H9 (cell line): Measurements from ENCODE around the gene NRP2. TPM values are rescaled to one million over a fixed set of nuclear protein-coding genes. Genes with fewer than 3 reads are reported as not detected.

Experiments used
- DNase-seq: peaks from one replicate; pipeline ENCODE4 v3.0.0-alpha.2; 2017
- H2AFZ ChIP-seq: one replicate; pipeline ENCODE4 v1.6.1; 2013; ENCODE audit warnings: mild to moderate bottlenecking, low read length, control low read depth, moderate library complexity
- H2AK5ac ChIP-seq: 2 replicates; pipeline ENCODE4 v1.6.1; 2013; ENCODE audit warnings: low read length, control low read depth, mixed read lengths; ENCODE audit not compliant: insufficient read length
- H2BK120ac ChIP-seq: one replicate; pipeline ENCODE4 v1.6.1; 2013; ENCODE audit warnings: low read depth, mild to moderate bottlenecking, low read length, control low read depth, inconsistent platforms; ENCODE audit not compliant: poor library complexity, severe bottlenecking
- H2BK12ac ChIP-seq: 2 replicates; pipeline ENCODE4 v1.6.1; 2013; ENCODE audit warnings: low read length, control low read depth, mixed read lengths, low read depth; ENCODE audit not compliant: insufficient read length
- H2BK15ac ChIP-seq: 2 replicates; pipeline ENCODE4 v1.6.1; 2013; ENCODE audit warnings: low read depth, low read length, control low read depth
- H2BK20ac ChIP-seq: one replicate; pipeline ENCODE4 v1.6.1; 2013; ENCODE audit warnings: low read depth, mild to moderate bottlenecking, low read length, control low read depth, inconsistent platforms; ENCODE audit not compliant: poor library complexity, severe bottlenecking
- H2BK5ac ChIP-seq: 2 replicates; pipeline ENCODE4 v1.6.1; 2013; ENCODE audit warnings: low read length, control low read depth, mixed read lengths; ENCODE audit not compliant: insufficient read length
- H3K14ac ChIP-seq: 2 replicates; pipeline ENCODE4 v1.6.1; 2013; ENCODE audit warnings: low read length, control low read depth; ENCODE audit not compliant: insufficient read depth
- H3K18ac ChIP-seq: 2 replicates; pipeline ENCODE4 v1.6.1; 2013; ENCODE audit warnings: low read depth, mild to moderate bottlenecking, mixed read lengths, low read length, control low read depth; ENCODE audit not compliant: insufficient read length
- H3K23ac ChIP-seq: 2 replicates; pipeline ENCODE4 v1.6.1; 2013; ENCODE audit warnings: low read length, control low read depth, mixed read lengths, low read depth; ENCODE audit not compliant: insufficient read length
- H3K23me2 ChIP-seq: 2 replicates; pipeline ENCODE4 v1.6.1; 2013; ENCODE audit warnings: low read depth, mild to moderate bottlenecking, mixed read lengths, low read length, control low read depth; ENCODE audit not compliant: insufficient read length, poor library complexity, severe bottlenecking
- H3K27ac ChIP-seq: 2 replicates; pipeline ENCODE4 v1.5.1; 2013; ENCODE audit warnings: low read length, control low read depth, mixed read lengths, low read depth; ENCODE audit not compliant: insufficient read length
- H3K27me3 ChIP-seq: 2 replicates; pipeline ENCODE4 v1.6.1; 2013; ENCODE audit warnings: low read length, control low read depth, inconsistent platforms; ENCODE audit not compliant: insufficient read depth
- H3K4ac ChIP-seq: 2 replicates; pipeline ENCODE4 v1.6.1; 2013; ENCODE audit warnings: low read depth, mild to moderate bottlenecking, control low read depth, inconsistent platforms, low read length, moderate library complexity
- H3K4me1 ChIP-seq: 2 replicates; pipeline ENCODE4 v1.6.1; 2013; ENCODE audit warnings: low read length, control low read depth, inconsistent platforms; ENCODE audit not compliant: insufficient read depth
- H3K4me2 ChIP-seq: 2 replicates; pipeline ENCODE4 v1.6.1; 2013; ENCODE audit warnings: low read length, control low read depth, mixed read lengths; ENCODE audit not compliant: insufficient read length, insufficient read depth
- H3K56ac ChIP-seq: 2 replicates; pipeline ENCODE4 v1.6.1; 2013; ENCODE audit warnings: low read depth, mild to moderate bottlenecking, mixed read lengths, low read length, control low read depth; ENCODE audit not compliant: insufficient read length
- H3K79me1 ChIP-seq: 2 replicates; pipeline ENCODE4 v1.6.1; 2013; ENCODE audit warnings: low read depth, mild to moderate bottlenecking, moderate library complexity, low read length, control low read depth, inconsistent platforms; ENCODE audit not compliant: insufficient read depth, poor library complexity, severe bottlenecking
- H3K79me2 ChIP-seq: 2 replicates; pipeline ENCODE4 v1.6.1; 2013; ENCODE audit warnings: low read length, control low read depth, inconsistent platforms; ENCODE audit not compliant: insufficient read depth
- H3K9ac ChIP-seq: 2 replicates; pipeline ENCODE4 v1.6.1; 2013; ENCODE audit warnings: low read length, control low read depth, mixed read lengths; ENCODE audit not compliant: insufficient read length; ENCODE audit errors: extremely low read depth
- H3K9me3 ChIP-seq: one replicate; pipeline ENCODE4 v1.6.1; 2013; ENCODE audit warnings: low read depth, low read length, inconsistent platforms; ENCODE audit not compliant: control insufficient read depth
- H3T11ph ChIP-seq: one replicate; pipeline ENCODE4 v1.6.1; 2013; ENCODE audit warnings: mild to moderate bottlenecking, low read length, control low read depth, inconsistent platforms
- H4K20me1 ChIP-seq: one replicate; pipeline ENCODE4 v1.6.1; 2013; ENCODE audit not compliant: control insufficient read depth, insufficient read length, insufficient read depth
- H4K5ac ChIP-seq: 2 replicates; pipeline ENCODE4 v1.6.1; 2013; ENCODE audit warnings: low read depth, mild to moderate bottlenecking, mixed read lengths, low read length, control low read depth; ENCODE audit not compliant: insufficient read length
- H4K8ac ChIP-seq: replicated peaks from 2 replicates; pipeline ENCODE4 v1.6.1; 2013; ENCODE audit warnings: low read length, control low read depth, mixed read lengths, low read depth; ENCODE audit not compliant: insufficient read length
- H4K91ac ChIP-seq: 2 replicates; pipeline ENCODE4 v1.6.1; 2013; ENCODE audit warnings: low read depth, mild to moderate bottlenecking, moderate library complexity, mixed read lengths, low read length, control low read depth; ENCODE audit not compliant: insufficient read length
- H3K27ac Mint-ChIP-seq, 3 experiments: 2 replicates in 2 of 3; 3 replicates in 1 of 3; pipeline ENCODE4 v1.8.0; 2020 to 2021; ENCODE audit warnings: mixed read lengths in 3 of 3, mild to moderate bottlenecking in 1 of 3, moderate library complexity in 1 of 3
- H3K27me3 Mint-ChIP-seq: 2 replicates; pipeline ENCODE4 v1.8.0; 2021; ENCODE audit warnings: low read depth, mild to moderate bottlenecking, moderate library complexity, mixed read lengths
- H3K36me3 Mint-ChIP-seq, 3 experiments: 2 replicates in 2 of 3; 3 replicates in 1 of 3; pipeline ENCODE4 v1.8.0; 2020 to 2021; ENCODE audit warnings: low read depth in 3 of 3, mixed read lengths in 3 of 3; ENCODE audit not compliant: insufficient read depth in 1 of 3
- H3K4me1 Mint-ChIP-seq, 2 experiments: 2 replicates each; pipeline ENCODE4 v1.8.0; 2020; ENCODE audit warnings: mixed read lengths in 2 of 2
- H3K4me3 Mint-ChIP-seq, 2 experiments: 2 replicates in 1 of 2; 3 replicates in 1 of 2; pipeline ENCODE4 v1.8.0; 2020 to 2021; ENCODE audit warnings: mild to moderate bottlenecking in 2 of 2, mixed read lengths in 2 of 2, moderate library complexity in 1 of 2
- H3K9me3 Mint-ChIP-seq, 2 experiments: 2 replicates in 1 of 2; 3 replicates in 1 of 2; pipeline ENCODE4 v1.8.0; 2020; ENCODE audit warnings: mild to moderate bottlenecking in 2 of 2, mixed read lengths in 2 of 2, moderate library complexity in 1 of 2
- CTCF ChIP-seq: fragments of 200-600 bp; sonication (generic); conservative IDR thresholded peaks from 3 replicates; pipeline ENCODE4 v1.8.0; 2021; ENCODE audit warnings: antibody characterized with exemption, mild to moderate bottlenecking
- WGBS: extraction: QIAGEN DNeasy Blood & Tissue Kit; methylation state at CpG from one replicate; pipeline ENCODE4 v1.1.7; 2013; ENCODE audit warnings: missing lambda C conversion rate, low lambda C conversion rate, mixed read lengths; ENCODE audit not compliant: insufficient read length; ENCODE audit errors: extremely low coverage; 5-methylcytosine and 5-hydroxymethylcytosine counted together
- total RNA-seq: library from RNA; stranded (reverse); gene quantifications from 2 replicates; pipeline ENCODE4 v1.2.1, GENCODE V29; 2021

Gene NRP2
- total RNA-seq, 1 experiment from 2014 or later = 19.7 TPM

GRCh38 chr2:205681401-205682238 lies 681 bp upstream of the NRP2 start:
- H3K27ac ChIP-seq = no peak overlapping the region

More at GRCh38 chr2:205681401-205682238, 681 bp upstream of the NRP2 start:
- H3K9me3 ChIP-seq = no peaks in the 10 kb centered on the region
- no peak overlapping the region for H2BK120ac ChIP-seq
- no peak overlapping the region for H4K8ac ChIP-seq
- peak; percentile 42 for DNase-seq
- H2AK5ac ChIP-seq = no peak overlapping the region
- peak overlapping the region; percentile 74 to 86 for H3K4me3 Mint-ChIP-seq
- H4K20me1 ChIP-seq = no peaks in the 10 kb centered on the region
- H3K79me1 ChIP-seq = no peaks in the 10 kb centered on the region
- H3K23me2 ChIP-seq = peaks cover 36% of the 10 kb centered on the region
- no peak overlapping the region for H2BK15ac ChIP-seq
- no peak overlapping the region for H2BK12ac ChIP-seq
- H3K4me1 Mint-ChIP-seq = peaks cover 53 to 60% of the 10 kb centered on the region in 2 experiments
- no peak overlapping the region for H3T11ph ChIP-seq
- WGBS = no CpG with 5 or more reads among the region's 49 CpGs
- H4K5ac ChIP-seq = no peak overlapping the region
- peaks cover 2% of the 10 kb centered on the region; the same call in 1 of the 2 replicates for H3K79me2 ChIP-seq
- no peak overlapping the region for H2AFZ ChIP-seq
- H3K4me1 ChIP-seq = no peaks in the 10 kb centered on the region; the same call in 1 of the 2 replicates
- H3K27me3 Mint-ChIP-seq = peaks cover 47% of the 10 kb centered on the region
- H3K9ac ChIP-seq = peak overlapping the region; percentile 78
- TF ChIP-seq CTCF = no peak
- H2BK5ac ChIP-seq = no peak overlapping the region
- H3K27ac Mint-ChIP-seq = peak overlapping the region in 1 of 3 experiments; percentile 85; a peak in 2 of 7 replicates
- H3K9me3 Mint-ChIP-seq = no peaks in the 10 kb centered on the region; a peak in 1 of 5 replicates
- H3K56ac ChIP-seq = no peak overlapping the region
- peaks cover 24% of the 10 kb centered on the region; the same call in 1 of the 2 replicates for H3K27me3 ChIP-seq
- H3K36me3 Mint-ChIP-seq = peaks cover 0 to 2% (median 0%) of the 10 kb centered on the region in 3 experiments; a peak in 1 of 7 replicates
- peak overlapping the region; percentile 62 for H3K4me2 ChIP-seq
- H3K14ac ChIP-seq = peak overlapping the region; percentile 92
- no peak overlapping the region for H2BK20ac ChIP-seq
- no peak overlapping the region for H3K23ac ChIP-seq
- H3K18ac ChIP-seq = peak overlapping the region; percentile 98
- no peak overlapping the region for H3K4ac ChIP-seq
- H4K91ac ChIP-seq = no peak overlapping the region
